ENCODE measurements around the gene AFF2.

DNA sequence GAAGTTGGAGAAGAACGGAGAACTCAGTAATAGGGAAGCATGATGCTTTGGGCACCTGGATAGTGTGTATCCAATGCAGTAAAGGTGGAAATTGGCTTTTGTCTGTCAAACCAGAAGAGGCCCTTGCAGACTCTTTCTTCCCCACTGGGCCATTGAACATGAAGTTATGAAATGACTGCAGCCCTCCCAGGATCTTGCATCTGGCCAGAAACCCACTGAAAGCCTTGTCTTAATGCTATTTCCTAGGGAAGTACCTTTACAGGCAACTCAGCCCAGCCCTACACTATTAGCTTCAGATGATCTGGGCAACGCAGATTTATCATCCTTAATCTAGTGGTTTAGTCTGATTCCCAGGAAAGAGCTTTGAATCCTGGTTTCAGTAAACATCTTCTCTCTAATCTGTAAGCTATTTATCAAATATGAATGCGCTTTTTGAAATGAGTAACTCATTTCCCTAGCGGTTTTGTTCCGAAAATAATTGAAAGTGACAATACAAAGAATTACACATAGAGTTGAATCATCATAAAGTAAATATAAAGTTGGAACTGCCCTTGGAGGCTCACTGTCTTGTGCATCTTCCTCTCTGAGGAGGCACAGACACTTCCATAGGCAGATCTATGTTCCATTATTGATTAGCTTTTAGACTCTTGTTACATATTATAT lies 540.6 kb downstream of the AFF2 start:
- TF ChIP-seq FOXK2 (IDR thresholded peaks at IDR 0.05) (no peak), BHLHE40 (IDR thresholded peaks at IDR 0.05; ENCODE audit: borderline replicate concordance) (no peak), SP1 (IDR thresholded peaks at IDR 0.05) (no peak), NFRKB (IDR thresholded peaks at IDR 0.05) (no peak), TARDBP (IDR thresholded peaks at IDR 0.05) (no peak), ARNT (IDR thresholded peaks at IDR 0.05) (no peak), FOXM1 (IDR thresholded peaks at IDR 0.05; ENCODE audit: borderline replicate concordance) (no peak), SUZ12 (IDR thresholded peaks at IDR 0.05) (no peak), CTBP1 (IDR thresholded peaks at IDR 0.05; ENCODE audit: borderline replicate concordance) (no peak), PKNOX1 (IDR thresholded peaks at IDR 0.05) (no peak), ELF4 (IDR thresholded peaks at IDR 0.05) (no peak), LEF1 (IDR thresholded peaks at IDR 0.05; ENCODE audit: borderline replicate concordance) (no peak), ZNF384 (IDR thresholded peaks at IDR 0.05) (no peak), HDGF (IDR thresholded peaks at IDR 0.05; ENCODE audit: borderline replicate concordance) (no peak)
